ENCODE results near the gene SMAD2.

The SMAD2 gene

GRCh38 chr18:47895565-47896250 lies 34.8 kb downstream of the SMAD2 start:
- DNase-seq (ENCODE audit: low read depth in 3 of 3), result no peak

DNA sequence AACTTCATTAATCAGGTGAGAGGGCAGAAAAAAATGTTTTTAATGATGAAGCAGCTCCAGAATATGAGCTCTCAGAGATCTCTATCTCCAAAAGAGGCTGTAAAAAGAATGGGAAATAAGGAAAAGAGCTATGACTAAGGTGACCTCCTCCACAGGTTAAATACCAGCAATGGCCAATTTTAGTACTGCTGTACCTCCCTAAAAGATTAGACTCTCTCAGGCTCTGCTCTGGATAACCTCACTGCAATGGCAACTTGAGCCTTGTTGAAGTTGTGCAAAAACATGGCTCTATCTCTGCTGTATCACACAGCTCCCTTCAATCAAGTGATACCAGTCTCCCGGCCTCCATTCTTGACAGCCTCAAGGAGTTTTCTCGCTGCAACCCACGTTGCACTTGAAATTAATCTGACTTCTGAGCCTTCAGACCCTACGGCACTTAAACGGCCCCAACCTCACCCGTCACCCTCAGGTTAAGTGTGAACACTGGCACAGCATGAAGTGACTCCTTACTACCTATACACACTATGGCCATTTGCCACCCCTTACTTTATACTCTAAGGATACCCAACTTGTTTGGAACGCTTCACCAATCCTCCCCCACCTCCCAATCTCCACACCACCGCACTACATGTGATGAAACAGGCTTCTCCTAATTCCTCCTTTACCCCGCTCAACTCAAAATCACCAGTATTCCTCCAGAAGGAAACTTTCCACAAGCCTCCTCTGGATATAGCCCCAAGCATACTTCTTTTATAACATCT lies 36.3 kb downstream of the SMAD2 start:
- DNase-seq (ENCODE audit: low read depth in 3 of 3), result no peak

GRCh38 chr18:47893047-47893446 lies 37.4 kb downstream of the SMAD2 start:
- DNase-seq (ENCODE audit: low read depth in 3 of 3), result no peak

GRCh38 chr18:47888156-47888555 lies 42.3 kb downstream of the SMAD2 start:
- DNase-seq (ENCODE audit: low read depth in 3 of 3), result no peak

GRCh38 chr18:47887227-47887626 lies 43.2 kb downstream of the SMAD2 start:
- no peak for DNase-seq (ENCODE audit: low read depth in 3 of 3)

GRCh38 chr18:47883771-47884413 lies 46.6 kb downstream of the SMAD2 start:
- DNase-seq (ENCODE audit: low read depth in 3 of 3), result peak in 1 of 3 donors; percentile 19

GRCh38 chr18:47882641-47883040 lies 47.8 kb downstream of the SMAD2 start:
- DNase-seq (ENCODE audit: low read depth in 3 of 3), result no peak

DNA sequence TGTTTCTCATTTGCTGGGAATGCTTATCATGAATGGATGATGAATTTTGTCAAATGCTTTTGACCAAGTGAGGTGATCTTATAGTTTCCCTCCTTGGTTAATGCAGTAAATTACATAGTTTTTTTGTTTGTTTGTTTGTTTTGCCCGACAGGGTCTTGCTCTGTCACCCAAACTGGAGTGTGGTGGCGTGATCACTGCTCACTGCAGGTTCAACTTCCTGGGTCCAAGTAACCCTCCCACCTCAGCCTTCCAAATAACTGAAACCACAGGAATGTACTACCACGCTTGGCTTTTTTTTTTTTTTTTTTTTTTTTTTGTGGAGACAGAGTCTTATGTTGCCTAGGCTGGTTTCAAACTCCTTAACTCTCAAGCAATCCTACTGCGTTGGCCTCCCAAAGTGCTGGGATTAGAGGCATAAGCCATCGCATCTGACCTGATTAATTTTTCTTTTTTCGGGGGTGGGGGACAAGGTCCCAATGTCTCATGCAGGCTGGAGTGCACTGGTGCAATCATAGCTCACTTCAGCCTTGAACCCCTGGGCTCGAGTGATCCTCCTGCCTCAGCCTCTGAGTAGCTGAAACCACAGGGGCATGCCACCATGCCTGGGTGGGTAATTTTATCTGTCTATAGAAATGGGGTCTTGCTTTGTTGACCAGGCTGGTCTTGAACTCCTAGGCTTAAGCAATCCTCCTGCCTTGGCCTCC lies 48.6 kb downstream of the SMAD2 start:
- no peak for DNase-seq (ENCODE audit: low read depth in 3 of 3)

DNA sequence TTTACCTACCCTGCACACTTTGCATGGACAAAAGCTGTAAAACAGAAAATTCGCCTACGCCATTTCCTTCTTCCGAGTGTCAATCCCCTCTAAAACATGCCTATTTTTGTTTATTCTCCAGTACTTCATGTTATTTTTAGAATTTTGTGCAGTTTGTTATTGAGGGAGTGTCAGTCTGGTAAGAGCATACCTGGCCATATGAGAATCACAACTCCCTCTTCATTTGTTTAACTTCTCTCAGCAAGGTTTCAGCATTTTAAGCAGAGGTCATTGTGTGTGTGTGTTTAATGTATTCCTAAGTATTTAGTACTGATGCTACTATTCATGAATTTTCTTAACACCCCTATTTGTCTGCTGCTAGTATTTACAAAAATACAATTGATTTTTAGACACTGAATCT lies 49.4 kb downstream of the SMAD2 start:
- no peak for DNase-seq (ENCODE audit: low read depth in 3 of 3)

GRCh38 chr18:47877892-47878291 lies 52.6 kb downstream of the SMAD2 start:
- no peak for DNase-seq (ENCODE audit: low read depth in 3 of 3)

- no peak for DNase-seq (ENCODE audit: low read depth in 3 of 3)
Observed at GRCh38 chr18:47876813-47877212, 53.6 kb downstream of the SMAD2 start.

DNA sequence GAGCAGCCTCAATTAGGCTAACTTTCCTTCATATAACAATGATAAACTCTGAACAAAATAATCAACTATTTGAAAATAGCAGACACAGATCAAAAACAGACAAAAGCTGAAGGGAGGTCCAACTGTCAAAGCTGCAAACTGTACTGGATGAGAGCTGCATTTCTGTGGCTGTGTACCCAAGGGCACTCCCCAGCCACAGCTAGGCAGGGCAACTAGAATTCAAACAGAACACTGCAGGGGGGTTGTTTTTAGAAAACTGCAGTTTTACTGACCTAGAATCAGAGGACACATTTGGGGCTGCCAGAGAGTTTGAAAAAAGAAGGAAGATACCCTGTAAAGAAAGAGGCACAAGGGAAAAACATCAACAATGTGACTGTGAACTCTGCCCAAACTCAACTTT lies 56.8 kb downstream of the SMAD2 start:
- DNase-seq (ENCODE audit: low read depth in 3 of 3), result no peak

DNA sequence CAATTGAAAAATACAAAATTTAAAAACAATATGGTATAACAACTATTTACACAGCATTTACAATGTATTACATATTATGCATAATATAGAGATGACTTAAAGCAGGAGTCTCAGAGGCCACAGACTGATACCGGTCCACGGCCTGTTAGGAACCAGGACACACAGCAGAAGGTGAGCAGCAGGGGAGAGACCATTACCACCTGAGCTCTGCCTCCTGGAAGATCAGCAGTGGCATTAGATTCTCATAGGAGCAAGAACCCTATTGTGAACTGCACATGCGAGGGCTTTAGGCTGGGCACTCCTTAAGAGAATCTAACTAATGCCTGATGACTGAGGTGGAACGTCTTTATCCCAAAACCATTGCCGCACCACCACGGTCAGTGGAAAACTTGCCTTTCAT lies 58.0 kb downstream of the SMAD2 start:
- DNase-seq (ENCODE audit: low read depth in 3 of 3), result no peak

DNA sequence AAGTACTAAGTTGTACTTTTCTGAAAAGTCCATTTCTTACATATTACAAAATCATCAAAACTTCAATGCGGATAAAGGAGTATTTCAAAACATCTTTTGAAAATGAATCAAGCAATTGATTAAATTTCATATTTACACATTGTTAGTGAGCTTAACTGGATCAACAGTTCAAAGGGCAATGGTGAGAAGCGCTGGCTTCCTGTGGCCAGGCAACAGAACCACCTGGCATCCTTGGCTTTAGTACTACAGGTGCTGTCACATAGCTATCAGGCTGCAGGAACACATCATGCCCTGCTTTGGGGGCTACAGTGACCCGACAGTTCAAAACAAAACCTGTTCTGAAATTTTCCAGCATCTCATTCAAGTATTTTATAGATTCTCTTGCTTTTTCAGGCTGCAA lies 59.2 kb downstream of the SMAD2 start:
- DNase-seq (ENCODE audit: low read depth in 3 of 3), result no peak

- no peak for DNase-seq (ENCODE audit: low read depth in 3 of 3)
Observed at GRCh38 chr18:47870605-47871004, 59.9 kb downstream of the SMAD2 start.

GRCh38 chr18:47868744-47869143 lies 61.7 kb downstream of the SMAD2 start:
- no peak for DNase-seq (ENCODE audit: low read depth in 3 of 3)

DNA sequence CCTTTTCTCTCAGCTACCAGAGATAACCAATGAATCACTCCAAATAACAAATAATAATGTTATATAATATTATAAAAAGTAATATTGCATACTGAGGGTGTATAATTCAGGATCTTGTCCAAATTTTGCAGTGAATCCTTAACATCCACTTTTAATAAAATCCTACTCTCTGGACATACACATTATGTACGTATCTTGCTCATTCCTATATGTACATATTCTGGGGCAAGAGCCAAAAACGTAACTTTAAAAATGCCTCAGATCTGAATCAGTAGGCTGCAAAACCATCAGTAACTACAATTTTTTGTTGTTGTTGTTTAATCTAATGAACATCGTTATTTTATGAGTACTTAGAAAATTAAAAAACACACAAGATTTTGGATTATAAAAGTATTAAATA lies 65.3 kb downstream of the SMAD2 start:
- DNase-seq (ENCODE audit: low read depth in 3 of 3), result no peak

DNA sequence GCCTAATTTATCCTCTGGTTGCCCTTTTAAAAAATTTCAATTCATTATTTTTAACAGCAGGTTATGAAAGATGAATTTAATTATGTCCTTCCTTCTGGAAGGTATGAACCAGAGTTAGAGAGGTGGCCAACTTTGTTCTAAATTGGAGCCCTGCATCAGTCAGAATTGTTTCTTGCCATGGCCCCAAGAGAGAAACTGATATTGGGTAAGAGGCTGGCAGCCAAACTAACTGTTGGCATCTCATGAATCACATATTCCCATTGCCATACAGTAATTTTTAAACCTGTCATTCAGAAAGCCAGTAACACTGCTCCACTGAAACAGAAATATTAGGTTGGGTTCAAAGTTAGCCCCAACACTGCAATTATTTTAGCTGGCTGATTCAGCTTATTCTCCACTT lies 67.4 kb downstream of the SMAD2 start:
- no peak for DNase-seq (ENCODE audit: low read depth in 3 of 3)

- DNase-seq (ENCODE audit: low read depth in 3 of 3), result no peak
Observed at GRCh38 chr18:47858607-47859006, 71.9 kb downstream of the SMAD2 start.

- DNase-seq (ENCODE audit: low read depth in 3 of 3), result no peak
Observed at GRCh38 chr18:47847635-47848034, 82.8 kb downstream of the SMAD2 start.

DNA sequence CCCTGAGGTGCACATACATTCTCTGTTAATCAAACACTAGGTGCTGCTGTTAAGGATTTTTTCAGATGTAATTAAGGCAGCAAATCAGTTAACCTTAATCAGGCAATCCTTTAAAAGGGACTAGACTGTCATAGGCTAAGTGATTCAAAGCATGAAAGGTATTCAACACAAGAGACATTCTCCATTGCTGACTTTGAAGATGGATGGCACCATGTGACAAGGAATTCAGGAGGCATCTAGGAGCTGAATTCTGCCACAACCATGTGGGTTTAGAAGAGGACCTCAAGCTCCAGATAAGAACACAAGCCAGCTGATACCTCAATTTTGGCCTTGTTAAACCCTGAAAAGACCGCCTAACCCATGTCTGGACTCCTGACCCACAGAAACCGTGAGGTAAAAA lies 84.0 kb downstream of the SMAD2 start:
- no peak for DNase-seq (ENCODE audit: low read depth in 3 of 3)

DNA sequence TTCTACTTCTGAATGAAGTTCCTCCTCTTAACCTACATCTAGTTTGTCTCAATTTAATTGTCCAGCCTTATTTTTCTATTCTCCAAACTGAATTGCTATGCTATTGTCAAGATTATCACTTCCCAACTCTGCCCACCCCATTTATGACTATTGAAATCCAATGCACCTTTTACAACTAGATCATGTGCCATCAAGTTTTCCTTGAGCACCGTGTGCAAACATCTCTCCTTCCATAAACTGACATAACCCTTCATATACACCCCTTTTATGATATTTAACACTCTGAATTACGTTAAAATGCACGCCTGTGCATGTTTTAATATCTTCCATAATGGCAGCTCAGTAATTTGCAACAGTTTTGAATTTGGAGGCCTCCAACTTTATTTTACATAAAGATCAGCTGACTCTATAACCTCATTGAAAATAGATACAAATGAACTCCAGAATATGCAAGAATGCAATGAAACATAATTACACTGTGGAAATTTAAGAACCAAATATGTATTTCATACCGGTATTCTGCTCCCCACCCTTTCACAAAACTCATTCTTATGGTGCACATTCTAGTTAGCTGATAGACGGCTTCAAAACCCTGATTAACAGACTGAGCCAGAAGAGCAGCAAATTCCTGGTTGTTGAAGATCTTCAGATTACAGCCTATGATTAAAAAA lies 85.5 kb downstream of the SMAD2 start:
- no peak for DNase-seq (ENCODE audit: low read depth in 3 of 3)

Data from stimulated activated CD4-positive, alpha-beta T cell treated with anti-CD3 and anti-CD28 coated beads, TNF-alpha, amount 100 ng/mL, for 48 hours (primary cell).